Activated effector memory CD4-positive, alpha-beta T cell treated with Interleukin-2 at 50 U/mL for 16 hours (primary cell): Measurements from ENCODE around the gene VAX1.
"Not testable (repeated sequence)": the region's sequence is repeated elsewhere in the genome, so short reads cannot be mapped to it uniquely, and the experiment has no call there.

Experiments
- DNase-seq: peaks from one replicate; pipeline ENCODE4 v3.0.0-alpha.2; 2020

The VAX1 gene

GRCh38 chr10:117137911-117138642, at the start of gene VAX1:
TSS of gene VAX1 (minus strand) at chr10:117138270. CDS start at chr10:117138056, 214 bp downstream.
- DNase-seq, result no peak

- DNase-seq, result no peak
These were observed 49.0 kb upstream of the VAX1 start for GRCh38 chr10:117186832-117187615.

- DNase-seq, result not testable (repeated sequence)
These were observed 47.7 kb upstream of the VAX1 start for GRCh38 chr10:117185817-117186216.

GRCh38 chr10:117184821-117185220, 46.8 kb upstream of the VAX1 start:
- no peak for DNase-seq

GRCh38 chr10:117184296-117184695, 46.2 kb upstream of the VAX1 start:
- DNase-seq, result no peak

GRCh38 chr10:117178190-117178589, 40.1 kb upstream of the VAX1 start:
- no peak for DNase-seq

GRCh38 chr10:117175901-117176534, 37.9 kb upstream of the VAX1 start:
- peak; percentile 46 for DNase-seq

GRCh38 chr10:117175215-117175900, 37.3 kb upstream of the VAX1 start:
- DNase-seq, result peak; percentile 4

GRCh38 chr10:117174439-117175214, 36.6 kb upstream of the VAX1 start:
- DNase-seq, result peak; percentile 70

GRCh38 chr10:117170244-117170643, 32.2 kb upstream of the VAX1 start:
- no peak for DNase-seq

- DNase-seq, result no peak
These were observed 31.4 kb upstream of the VAX1 start for GRCh38 chr10:117169480-117169879.

- no peak for DNase-seq
These were observed 30.7 kb upstream of the VAX1 start for GRCh38 chr10:117168729-117169128.

- DNase-seq, result peak; percentile 43
These were observed 30.0 kb upstream of the VAX1 start for GRCh38 chr10:117167789-117168674.

GRCh38 chr10:117167346-117167788, 29.3 kb upstream of the VAX1 start:
- no peak for DNase-seq

- no peak for DNase-seq
These were observed 28.6 kb upstream of the VAX1 start for GRCh38 chr10:117166418-117167345.

GRCh38 chr10:117165538-117166417, 27.7 kb upstream of the VAX1 start:
- no peak for DNase-seq

- DNase-seq, result no peak
These were observed 26.8 kb upstream of the VAX1 start for GRCh38 chr10:117164592-117165537.
